ENCODE data around the gene MST1.

The MST1 gene

DNA sequence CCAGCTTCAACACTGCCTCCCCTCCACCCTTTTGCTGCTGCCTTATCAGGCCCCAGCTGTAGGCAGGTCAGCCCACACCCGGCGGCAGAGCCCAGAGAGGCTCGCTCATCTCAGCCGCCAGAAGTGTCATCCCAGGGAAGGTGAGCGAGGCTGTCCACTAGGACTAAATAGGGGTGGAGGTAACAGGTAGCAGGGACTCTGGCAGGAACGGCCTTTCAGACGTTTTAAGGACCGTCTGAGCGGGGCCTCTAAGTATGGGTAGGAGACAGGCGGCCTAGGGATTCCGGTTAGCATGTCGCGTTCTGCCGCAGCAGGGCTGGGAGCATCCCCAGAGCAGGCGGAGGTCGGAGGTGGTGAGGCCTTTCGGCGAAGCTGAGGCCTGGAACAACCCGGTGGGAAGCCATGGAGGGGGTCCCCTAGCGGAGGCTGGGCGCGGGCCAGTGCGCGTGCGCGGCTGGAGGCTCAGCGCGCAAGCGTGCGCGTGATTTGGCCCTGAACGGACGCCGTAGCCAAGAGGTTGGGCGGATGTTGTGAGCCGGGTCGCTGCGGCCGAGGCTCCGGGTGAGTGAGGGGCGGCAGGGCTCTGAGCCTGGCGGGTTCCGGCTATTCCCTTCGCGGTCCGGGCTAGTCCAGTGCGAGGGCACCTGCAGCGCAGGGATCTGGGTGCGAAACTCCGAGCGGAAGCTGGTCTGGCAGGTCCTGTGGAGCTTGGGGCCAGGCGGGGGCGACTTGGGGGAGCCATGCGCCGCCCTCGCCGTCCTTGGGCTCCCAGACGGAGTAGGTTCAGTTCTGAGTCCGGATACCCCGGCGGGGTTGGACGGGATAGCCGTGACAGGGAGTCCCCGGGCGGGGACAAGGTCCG, at the start of gene MST1, which contains the start of gene RNF123:
TSS of gene MST1 (minus strand) at position 429 of the 862 bp plus-strand sequence. CDS start 783 bp downstream, outside the sequence.
TSS of gene RNF123 (plus strand) at position 512 of the 862 bp plus-strand sequence. CDS start 1,609 bp downstream, outside the sequence.
- DNase-seq (ENCODE audit: low read depth): peak; percentile 60

DNA sequence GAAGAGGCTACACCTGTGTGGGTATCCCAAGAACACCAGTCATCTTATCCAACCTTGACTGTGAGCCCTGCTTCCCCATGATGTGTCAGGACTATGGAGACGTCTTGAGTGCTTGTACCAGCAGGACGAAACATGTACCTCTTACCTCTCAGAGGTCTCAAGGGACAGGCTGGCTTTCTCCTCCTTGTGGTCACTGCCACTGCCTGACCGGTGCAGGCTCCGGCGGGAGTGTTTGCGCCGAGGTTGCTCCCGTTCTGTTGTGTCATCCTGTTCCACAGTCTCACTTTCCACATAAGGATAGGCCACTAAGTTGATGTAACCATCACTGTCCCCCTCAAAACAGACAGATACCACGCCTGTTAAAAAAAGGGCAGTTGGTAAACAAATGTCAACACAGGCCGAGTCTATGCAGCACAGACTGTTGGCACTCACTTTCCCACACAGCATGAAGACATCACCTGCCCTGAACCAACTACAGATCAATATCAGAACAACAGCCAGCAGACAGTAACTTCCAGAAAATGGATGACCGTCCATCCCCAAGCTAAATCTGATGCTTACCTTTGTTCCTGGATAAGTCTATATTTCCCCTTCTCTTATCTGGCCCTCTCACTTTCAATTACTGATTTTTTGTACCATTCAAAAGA, 48.9 kb upstream of the MST1 start:
- no peak for DNase-seq (ENCODE audit: low read depth)

DNA sequence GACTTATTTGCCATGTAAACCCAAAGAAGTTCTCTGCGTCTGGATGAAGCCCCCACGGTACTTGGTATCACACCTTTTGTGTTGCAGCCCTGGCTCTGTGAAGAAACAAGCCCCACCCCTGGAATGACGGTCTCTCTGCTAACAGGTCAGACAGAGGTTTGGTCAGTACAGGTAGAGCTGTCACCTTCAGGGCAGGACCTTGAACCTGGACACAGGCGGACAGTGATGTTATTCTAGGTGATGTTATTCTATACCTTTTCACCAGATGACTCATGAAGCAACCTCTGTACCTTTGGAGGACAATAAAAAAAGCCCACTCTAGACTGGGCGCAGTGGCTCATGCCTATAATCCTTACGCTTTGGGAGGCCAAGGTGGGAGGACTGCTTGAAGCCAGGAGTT, 45.5 kb upstream of the MST1 start:
- no peak for DNase-seq (ENCODE audit: low read depth)

DNA sequence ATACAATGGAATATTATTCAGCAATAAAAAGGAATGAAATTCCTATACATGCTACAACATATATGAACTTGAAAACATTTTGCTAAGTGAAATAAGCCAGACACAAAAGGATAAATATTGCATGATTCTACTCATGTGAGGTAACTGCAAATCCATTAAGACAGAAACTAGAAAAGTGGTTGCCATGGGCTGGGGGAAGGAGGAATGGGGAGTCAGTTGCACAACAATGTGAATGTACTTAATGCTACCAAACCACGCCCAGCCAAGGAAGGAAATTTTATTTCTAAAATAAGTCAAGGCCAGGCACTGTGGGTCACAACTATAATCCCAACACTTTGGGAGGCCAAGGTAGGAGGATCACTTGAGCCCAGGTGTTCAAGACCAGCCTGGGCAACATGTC, 44.3 kb upstream of the MST1 start:
- no peak for DNase-seq (ENCODE audit: low read depth)

DNA sequence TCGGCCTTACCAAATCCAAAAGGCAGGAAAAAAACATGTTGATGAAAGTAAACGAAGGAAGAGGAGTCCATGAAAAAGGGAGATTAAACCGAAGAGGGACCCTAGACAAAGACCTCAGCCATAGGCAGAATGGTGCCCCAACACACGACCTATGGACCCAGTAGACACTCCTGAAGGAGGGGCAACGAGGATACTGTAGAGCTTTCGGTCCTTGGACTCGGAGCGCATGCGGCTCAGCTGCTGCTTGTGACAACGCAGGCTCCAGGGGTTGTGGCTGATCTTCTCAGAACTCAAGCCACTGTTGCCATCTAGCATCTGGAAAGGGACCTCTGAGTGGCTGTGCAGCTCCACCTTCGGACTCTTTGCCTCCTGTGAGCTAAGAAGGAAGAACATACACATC, 43.3 kb upstream of the MST1 start:
- no peak for DNase-seq (ENCODE audit: low read depth)

DNA sequence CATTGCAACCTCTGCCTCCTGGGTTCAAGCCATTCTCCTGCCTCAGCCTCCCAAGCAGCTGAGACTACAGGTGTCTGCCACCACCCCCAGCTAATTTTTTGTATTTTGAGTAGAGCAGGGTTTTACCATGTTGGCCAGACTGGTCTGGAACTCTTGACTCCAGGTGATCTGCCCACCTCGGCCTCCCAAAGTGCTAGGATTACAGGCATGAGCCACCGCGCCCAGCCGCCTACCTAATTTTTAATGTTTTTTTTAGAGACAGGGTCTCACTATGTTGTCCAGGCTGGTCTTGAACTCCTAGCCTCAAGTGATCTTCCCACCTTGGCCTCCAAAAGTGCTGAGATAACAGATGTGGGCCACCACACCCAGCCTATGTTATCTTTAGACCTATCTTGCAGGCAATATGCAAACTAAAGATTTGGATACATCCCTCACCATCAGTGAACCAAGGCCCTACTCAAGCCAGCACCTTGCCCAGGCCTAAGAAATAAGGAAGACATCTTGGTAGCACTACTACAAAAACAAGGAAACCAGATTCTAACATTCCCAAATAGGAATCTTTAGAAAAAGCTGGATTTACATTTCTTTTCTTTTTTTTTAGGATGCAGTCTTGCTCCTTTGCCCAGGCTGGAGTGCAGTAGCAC, 40.8 kb upstream of the MST1 start:
- DNase-seq (ENCODE audit: low read depth): no peak

DNA sequence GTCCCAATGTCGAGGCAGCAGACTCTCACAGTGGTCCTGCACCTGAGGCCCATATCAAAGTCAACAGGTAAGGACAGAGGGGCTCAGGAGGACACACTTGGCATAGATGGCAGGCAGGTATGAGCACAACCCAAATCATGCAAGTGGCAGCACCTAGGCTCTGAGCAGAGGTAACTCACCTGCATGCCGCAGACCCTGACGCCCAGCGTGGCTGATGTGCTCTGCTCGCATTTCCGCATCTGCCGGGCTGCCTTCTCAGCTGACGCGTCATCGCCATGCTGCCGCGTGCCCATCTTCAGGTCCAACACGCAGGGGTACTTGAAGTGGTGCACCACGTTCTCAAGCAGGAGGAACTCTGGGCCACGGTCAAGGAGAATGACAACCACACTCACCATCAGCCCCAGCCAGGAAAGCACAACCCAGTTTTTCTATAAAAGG, 38.7 kb upstream of the MST1 start:
- DNase-seq (ENCODE audit: low read depth): no peak

DNA sequence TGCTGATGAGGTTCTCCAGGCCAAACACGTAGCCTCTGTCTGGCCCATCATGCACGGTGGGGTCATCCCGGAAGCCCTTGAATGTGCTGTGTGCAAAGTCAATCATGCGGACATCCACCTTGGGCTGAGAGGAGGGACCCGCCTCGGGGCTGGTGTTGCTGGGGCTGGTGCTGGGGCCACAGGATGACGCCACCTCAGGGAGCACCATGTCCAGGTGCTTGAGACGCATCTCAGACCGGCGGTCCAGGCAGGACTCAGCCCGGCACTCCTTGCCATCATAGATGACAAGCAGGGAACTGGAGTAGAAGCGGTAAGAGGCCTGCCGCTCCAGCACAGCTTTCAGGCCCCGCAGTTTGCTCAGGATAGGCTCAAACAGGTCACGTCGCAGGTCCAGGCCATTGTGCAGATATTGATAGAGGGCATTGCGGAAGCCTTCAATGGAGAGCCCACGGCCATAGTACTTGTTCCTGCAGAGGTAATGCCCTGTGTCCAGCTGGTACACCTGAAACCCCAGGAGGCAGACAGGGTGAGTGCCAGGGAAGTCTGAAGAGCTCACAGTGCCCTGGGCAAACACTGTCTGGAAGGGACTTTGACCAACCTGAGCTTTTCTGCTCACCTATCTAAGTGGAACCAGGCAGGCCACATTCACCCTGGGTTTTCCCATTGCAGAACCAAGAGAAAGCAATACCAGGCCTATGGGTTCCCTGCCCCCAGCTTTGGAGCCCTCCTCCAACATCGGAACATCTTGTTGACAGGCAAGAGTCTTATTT, 38.1 kb upstream of the MST1 start:
- no peak for DNase-seq (ENCODE audit: low read depth)

DNA sequence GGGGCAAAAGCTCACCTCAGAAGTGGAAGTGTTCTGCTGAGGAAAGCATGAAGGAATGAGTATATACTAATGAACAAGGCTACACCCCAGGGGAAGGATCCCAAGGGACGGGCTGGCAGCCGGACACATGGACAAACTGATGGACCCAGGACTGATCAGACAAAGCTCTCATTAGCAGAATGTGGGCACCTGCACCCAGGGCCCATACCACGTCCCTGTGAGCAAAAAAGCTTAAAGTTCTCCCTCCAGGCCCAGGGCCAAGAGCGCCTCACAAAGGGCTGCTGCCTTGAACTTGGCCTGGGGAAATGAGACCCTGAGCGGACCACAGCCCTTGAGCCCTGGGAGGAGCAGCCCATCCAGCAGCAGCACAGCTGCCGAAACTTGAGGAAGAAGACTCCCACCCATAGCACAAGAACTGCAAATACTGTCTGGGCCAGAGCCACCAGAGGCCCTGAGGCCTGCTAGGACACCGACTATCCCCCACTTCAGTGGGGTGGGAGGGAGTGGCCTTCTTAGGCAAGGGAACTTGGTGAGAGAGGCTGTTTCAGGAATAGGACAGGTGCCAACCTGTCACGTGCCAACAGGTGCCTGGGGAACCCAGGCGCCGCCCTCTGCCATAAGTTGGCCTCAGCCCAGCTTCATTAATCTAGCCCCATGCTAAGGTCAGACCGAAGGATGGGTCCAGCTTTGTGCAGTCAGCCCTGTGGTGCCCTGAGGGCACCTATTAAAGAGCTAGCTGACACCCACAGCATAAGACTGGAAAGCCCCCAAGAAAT, 36.8 kb upstream of the MST1 start:
- no peak for DNase-seq (ENCODE audit: low read depth)

DNA sequence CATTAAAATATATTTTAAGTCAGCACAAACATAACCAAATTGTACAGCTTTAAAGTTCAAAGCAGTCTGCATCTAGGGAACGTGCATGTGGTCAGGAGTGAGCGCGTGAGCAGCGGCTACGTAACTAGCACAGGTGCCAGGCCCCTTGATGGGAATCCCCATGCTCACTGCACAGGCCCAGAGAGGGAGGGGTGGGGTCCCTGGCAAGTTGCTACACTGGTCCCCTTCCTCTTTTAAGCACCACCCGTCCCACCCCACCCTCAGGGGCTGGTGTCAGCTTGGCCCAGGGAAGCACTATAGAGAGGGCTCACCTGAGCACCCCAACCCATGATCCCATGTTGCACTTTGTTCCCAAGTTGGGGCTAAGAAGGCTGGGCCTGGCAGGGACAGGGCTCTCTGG, 35.3 kb upstream of the MST1 start:
- DNase-seq (ENCODE audit: low read depth): no peak

DNA sequence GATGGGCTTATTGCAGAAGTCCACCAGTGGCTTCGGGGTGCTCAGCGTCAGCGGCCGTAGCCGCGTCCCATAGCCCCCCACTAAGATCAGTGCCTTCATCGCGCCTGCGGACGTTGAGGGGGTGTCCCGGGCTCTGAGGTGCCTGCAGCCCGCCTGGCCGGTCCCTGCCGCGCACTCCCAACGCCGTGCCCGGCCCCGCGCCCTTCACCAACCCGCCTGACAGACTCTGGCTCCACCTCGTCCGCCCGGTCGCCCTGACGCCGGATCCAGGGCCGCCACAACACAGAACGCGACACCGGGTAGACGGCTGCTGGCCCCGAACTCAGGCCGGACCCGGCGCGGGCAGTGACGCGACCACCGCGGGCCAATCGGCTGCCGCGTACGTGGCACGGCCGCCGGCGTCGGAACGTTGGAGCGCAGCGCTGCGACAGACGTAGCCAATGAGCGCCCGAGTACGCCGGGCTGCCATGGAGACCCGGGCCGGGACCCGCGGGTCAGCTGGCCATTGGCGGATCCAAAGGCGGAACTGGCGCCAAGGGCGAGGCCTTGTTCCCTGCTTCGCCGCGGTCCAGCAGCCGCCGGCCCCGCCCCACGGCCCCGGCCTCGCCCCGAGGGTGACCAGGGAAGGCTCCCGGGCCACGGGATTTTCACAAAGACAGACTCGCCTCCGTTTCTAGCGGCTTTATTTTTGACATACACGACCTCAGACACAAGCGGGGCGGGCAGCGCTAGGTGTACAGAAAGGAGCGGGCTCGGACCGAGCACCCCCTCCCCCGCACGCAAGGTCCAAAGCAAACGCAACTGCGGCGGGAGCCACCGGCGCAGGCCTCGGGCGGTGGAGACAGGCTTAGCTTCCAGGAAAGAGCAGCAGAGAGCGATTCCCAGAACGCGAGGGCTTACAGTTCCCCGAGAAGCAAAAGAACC, 34.6 kb upstream of the MST1 start, which contains the start of gene GMPPB:
TSS of gene GMPPB (minus strand) at position 324 of the 924 bp plus-strand sequence. CDS start at position 99, 225 bp downstream.
- peak; percentile 84 for DNase-seq (ENCODE audit: low read depth)

DNA sequence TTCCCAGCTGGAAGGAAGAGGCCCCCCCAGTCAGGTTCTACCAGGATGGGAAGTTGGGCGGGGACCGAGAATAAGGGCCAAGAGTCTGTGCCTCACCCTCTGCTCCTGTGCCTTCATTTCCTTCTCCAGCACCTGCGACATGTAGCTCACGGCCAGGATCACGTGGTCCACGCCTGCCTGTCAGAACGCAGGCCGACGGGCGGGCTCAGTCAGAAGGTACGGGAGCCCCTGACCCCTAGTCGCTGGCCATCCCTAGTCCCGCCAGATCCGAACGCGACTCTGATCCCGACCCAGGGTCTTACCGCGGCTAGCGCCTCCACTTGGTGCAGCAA, 34.0 kb upstream of the MST1 start:
- DNase-seq (ENCODE audit: low read depth): no peak

DNA sequence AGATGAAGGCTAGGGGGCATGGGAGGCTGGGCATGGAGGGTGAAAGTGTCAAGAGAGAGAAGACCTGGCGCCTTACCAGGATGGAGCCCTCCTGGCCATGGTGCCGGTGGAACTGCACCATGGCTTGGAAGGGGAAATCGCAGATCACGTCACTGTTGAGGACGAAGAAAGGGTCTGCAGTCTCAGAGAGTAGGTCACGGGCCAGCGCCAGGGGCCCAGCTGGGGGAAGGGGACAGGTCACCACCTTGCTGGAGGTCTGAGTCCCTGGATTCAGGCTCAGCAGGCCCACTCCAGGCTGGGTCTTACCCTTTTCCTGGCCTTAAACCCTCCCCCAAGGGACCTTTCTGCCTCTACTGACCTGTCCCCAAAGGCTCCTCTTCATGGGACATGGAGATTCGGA, 33.6 kb upstream of the MST1 start:
- no peak for DNase-seq (ENCODE audit: low read depth)

DNA sequence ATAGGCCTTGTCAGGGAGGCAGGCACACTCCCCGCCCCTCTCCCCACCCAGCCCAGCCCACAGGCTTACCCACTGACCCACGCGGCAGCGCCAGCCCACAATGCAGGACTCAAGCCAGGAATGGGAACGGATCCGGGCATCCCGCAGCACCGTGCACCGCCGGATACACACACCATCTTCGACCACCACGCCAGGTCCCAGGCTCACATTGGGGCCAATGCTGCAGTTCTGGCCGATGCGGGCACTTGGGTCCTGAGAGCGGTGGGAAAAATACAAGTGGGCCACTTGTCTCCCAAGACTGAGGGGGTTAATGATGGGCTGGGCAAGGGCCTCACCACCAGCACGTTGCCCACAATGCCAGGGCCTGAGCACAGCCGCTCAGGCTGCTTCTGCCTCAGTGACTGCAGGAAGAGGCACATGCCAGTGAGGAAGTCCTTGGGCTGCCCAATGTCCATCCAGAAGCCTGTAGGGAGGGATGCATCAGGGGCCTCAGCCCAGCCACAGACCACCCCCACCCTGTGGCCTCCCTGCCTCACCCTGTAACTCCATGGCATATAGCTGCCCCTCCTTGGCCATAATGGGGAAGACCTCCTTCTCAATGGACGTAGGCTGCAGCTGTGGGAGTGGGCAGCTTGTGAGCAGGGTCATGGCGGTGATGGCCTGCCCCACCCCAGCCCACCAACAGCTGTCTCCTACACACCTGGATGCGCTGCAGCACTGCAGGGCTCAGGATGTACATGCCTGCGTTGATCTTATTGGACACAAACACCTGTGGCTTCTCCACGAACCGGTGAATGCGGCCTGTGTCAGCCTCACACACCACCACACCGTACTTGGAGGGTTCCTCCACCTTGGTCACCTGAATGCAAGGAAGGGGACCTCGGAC, 32.9 kb upstream of the MST1 start:
- DNase-seq (ENCODE audit: low read depth): no peak

DNA sequence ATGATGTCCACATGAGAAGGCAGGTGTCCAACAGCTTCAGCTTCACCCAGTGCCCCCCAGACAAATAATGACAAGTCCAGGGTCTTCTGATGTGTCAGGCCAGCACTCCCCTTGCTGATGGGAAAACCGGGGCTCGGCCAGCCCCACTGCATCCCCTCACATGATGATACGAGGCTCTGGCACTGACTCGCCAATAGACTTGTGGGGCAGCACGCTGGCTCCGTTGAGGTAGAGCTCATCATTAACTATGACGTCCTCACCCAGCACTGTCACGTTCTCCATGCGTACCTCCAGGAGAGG, 32.3 kb upstream of the MST1 start:
- no peak for DNase-seq (ENCODE audit: low read depth)

DNA sequence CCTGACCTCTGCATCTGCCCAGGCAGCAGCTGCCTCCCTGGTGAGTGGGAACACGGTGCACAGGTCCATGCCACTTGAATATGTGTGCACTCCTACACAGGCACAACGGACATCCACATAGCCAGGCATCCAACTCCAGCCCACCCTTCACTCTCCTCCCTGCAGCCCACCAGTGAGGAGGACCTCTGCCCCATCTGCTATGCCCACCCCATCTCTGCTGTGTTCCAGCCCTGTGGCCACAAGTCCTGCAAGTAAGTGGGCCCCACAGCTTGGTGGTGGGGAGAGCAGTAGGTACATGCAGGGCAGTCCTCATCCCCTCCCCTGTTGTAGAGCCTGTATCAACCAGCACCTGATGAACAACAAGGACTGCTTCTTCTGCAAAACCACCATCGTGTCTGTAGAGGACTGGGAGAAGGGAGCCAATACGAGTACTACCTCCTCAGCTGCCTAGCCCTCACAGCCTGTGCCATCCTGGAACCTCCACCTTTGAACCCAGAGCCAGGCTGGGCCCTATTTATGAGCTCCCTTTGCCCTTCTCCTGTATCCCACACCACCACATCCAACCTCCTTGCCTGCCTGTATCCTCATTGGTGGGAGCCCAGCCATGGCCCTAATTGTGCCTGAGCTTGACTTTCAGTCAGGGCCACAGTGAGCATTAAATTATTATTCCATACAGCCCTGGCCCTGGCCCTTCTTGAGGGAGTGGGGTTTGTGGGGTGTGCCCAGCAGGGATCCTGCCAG, 31.8 kb upstream of the MST1 start:
- no peak for DNase-seq (ENCODE audit: low read depth)

DNA sequence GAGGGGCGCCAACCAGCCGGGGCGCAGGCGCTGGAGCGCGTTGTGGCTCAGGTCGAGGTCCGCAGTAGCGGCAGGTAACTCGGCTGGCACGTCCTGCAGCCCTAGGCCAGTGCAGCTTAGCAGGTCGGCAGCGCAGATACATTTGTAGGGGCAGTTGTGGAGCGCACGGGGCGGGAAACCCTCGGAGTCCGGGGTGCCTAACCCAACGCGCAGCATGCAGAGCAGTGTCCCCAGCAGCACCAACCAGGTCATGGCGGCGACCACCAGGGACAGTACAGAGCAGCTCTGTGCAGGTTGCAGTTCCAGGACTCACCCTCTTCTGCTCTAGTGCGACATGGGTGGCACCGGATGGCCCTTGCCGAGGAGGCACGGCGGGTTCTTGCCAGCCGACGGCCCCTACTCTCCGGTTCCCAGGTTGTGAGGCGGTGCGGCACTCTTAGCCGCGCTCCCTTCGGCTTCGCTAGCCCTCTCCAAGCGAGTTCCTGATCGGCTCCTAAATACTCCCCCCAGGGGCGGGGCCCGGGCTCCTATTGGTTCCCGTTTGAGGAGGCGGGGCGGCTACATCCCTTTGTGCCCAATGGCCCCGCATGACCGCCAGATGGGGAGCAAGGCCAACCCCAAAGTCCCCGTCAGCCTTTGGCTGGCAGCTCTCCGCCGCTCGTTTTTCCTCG, 30.1 kb upstream of the MST1 start, which contains the start of gene AMIGO3:
TSS of gene AMIGO3 (minus strand) at position 471 of the 671 bp plus-strand sequence. CDS start at position 252, 219 bp downstream.
- DNase-seq (ENCODE audit: low read depth): no peak

DNA sequence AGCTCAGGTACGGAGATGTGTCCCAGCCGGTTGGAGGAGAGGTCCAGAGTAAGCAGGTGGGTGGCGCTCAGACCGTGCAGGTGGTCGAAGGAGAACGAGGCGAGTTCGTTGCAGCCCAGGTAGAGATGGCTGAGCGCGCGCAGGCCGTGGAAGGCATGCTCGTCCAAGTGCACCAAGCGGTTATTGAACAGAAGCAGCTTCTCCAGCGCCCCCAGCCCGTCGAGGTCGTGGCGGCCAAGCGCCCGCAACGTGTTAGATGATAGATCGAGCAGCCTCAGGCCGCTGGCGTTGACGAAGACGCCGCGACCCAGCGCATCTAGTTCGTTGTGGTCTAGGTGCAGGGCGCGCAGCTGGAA, 29.6 kb upstream of the MST1 start:
- no peak for DNase-seq (ENCODE audit: low read depth)
